ENCODE results near the gene ITGBL1.

ITGBL1 gene

GRCh38 chr13:101416181-101417042, 36.1 kb upstream of the ITGBL1 start, which contains the start of gene NALCN:
TSS of gene NALCN (minus strand) at chr13:101416508. CDS start at chr13:101399126, 17,382 bp downstream.
- DNase-seq (ENCODE audit: low spot score), result no peak
- no peak for TF ChIP-seq CTCF (IDR thresholded peaks at IDR 0.05; ENCODE audit: extremely low read depth, missing control alignments)

DNA sequence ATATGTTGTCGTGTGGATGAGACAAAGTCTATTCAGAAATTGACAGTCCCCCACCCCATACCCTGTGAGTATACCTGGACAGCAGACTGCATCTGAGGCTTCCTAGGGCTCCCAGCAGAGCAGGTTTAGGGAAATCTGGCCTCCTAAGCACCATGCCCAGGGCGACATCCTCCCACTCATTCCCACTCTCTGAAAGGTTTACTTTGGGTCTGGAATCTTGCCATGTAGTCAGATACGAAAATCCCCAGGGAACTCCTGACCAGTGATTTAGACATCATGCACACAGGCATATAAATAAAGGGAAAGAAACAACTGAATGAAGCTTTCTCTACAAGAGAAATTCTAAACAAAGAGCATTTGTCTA, 35.5 kb upstream of the ITGBL1 start:
- no peak for TF ChIP-seq CTCF (IDR thresholded peaks at IDR 0.05; ENCODE audit: extremely low read depth, missing control alignments)
- no peak for DNase-seq (ENCODE audit: low spot score)

- DNase-seq (ENCODE audit: low spot score), result no peak
- TF ChIP-seq CTCF (IDR thresholded peaks at IDR 0.05; ENCODE audit: extremely low read depth, missing control alignments), result no peak
Measured at GRCh38 chr13:101417501-101417900, 35.0 kb upstream of the ITGBL1 start.

DNA sequence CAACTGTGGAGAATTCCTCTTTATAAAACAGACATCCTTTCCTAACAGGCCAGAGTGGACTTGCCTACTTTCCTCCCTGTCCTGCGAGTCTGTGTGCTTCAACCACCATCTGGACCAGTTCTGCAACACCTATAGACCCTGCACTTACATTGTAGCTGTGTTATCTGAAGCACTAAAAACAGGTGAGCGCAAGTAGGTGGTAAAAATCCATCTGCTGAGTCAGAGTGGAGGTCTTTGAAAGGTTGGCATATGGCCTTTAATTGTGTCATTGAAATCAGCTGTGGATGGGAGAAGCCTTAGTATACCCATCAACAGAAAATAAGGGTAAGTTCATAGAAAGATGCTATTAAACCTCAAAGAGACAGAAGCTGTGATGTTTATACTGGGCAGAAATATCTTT, 28.6 kb upstream of the ITGBL1 start:
- DNase-seq (ENCODE audit: low spot score), result no peak
- no peak for TF ChIP-seq CTCF (IDR thresholded peaks at IDR 0.05; ENCODE audit: extremely low read depth, missing control alignments)

- no peak for TF ChIP-seq CTCF (IDR thresholded peaks at IDR 0.05; ENCODE audit: extremely low read depth, missing control alignments)
- DNase-seq (ENCODE audit: low spot score), result no peak
Measured at GRCh38 chr13:101424381-101425155, 27.9 kb upstream of the ITGBL1 start.

DNA sequence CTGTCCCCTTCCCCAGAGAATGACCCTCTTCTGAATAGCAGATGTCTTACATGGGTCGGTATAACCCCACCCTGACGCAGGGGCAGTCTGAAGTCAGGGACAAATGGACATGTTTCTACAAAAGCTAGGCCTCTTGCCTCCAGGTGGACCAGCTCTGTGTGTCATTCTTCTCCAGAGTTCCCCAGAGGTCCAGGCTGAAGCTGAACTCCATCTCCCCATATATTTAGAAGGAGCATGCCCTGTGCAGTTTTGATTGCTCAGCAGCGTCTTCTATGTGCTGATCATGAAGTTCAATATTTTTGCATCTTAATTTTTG, 27.4 kb upstream of the ITGBL1 start:
- no peak for TF ChIP-seq CTCF (IDR thresholded peaks at IDR 0.05; ENCODE audit: extremely low read depth, missing control alignments)
- DNase-seq (ENCODE audit: low spot score), result no peak

- no peak for TF ChIP-seq CTCF (IDR thresholded peaks at IDR 0.05; ENCODE audit: extremely low read depth, missing control alignments)
Measured at GRCh38 chr13:101425623-101426022, 26.9 kb upstream of the ITGBL1 start.

More at GRCh38 chr13:101425623-101426022, 26.9 kb upstream of the ITGBL1 start:
- no peak for DNase-seq (ENCODE audit: low spot score)

All from GM20000 (cell line).